Tibial nerve (tissue), 4 donors: ENCODE data around the gene MYRFL.

Experiments used
- CTCF ChIP-seq, 5 experiments: fragments of 200-600 bp in 3 of 5; fragments of 450-650 bp in 2 of 5; sonication (generic) in 3 of 5; IDR thresholded peaks; one replicate each; pipeline ENCODE4 v1.5.1; 2016 to 2019; ENCODE audit warnings: antibody characterized with exemption in 5 of 5, mild to moderate bottlenecking in 3 of 5, moderate library complexity in 2 of 5
- EP300 ChIP-seq, 2 donors: sonication (generic); formaldehyde crosslinking; IDR thresholded peaks; one replicate each; pipeline ENCODE4 v1.6.1; 2017; ENCODE audit warnings: antibody characterized with exemption in 2 of 2, mild to moderate bottlenecking in 1 of 2

- no peak for TF ChIP-seq CTCF (IDR thresholded peaks at IDR 0.05)
- TF ChIP-seq EP300 (IDR thresholded peaks at IDR 0.05): no peak
These were observed 124.4 kb downstream of the MYRFL start for GRCh38 chr12:69949311-69950002.
